NCI-H524 (cell line): ENCODE results near the gene TRMT44.
"Not testable (repeated sequence)": the region's sequence is repeated elsewhere in the genome, so short reads cannot be mapped to it uniquely, and the experiment has no call there.

Experiments used
- DNase-seq, 2 experiments: peaks; one replicate each; lab custom pipeline; 2025; lab: John Stamatoyannopoulos, UW

Gene TRMT44

GRCh38 chr4:8512510-8512909, 71.9 kb downstream of the TRMT44 start:
- DNase-seq, result no peak

- not testable (repeated sequence) for DNase-seq
These were observed 72.5 kb downstream of the TRMT44 start for GRCh38 chr4:8513080-8513479.

- no peak for DNase-seq
These were observed 73.4 kb downstream of the TRMT44 start for GRCh38 chr4:8513931-8514330.

- DNase-seq, result no peak
These were observed 73.8 kb downstream of the TRMT44 start for GRCh38 chr4:8514391-8514790.

DNA sequence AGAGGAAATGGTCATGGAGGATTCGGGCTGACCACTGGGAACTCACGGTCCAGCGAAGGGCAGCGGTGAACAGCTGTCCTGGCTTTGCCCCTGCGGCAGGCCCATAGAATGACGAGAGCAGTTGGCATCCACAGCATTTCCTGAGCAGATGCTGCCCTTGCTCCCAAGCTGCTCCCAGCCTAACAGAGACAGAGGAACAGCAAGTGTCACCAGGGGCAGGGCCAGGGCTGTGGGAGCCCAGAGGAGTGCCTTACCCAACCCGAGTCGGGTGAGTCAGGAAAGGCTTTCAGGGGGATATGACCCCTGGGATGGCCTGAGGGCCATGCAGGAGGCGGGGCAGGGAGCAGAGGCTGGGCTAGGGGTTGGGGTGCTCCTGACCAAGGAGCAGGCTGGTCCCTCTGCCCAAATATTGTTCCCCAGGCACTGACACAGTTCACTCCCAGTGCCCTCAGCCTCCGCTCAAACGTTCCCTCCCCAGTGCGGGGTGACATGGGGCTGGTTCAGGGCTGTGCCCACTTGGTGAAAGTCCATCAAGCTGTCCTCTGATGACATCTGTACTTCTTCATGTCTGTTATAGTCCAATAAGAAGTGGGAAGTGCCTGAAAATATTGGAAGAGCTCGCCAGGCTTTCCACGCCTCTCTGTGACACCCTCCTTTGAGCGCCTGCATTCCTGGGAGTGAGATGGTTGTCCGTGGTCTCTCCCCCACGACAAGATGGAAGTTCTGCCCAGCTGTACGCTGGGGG, 74.9 kb downstream of the TRMT44 start:
- peak; percentile 24 to 55 for DNase-seq

DNA sequence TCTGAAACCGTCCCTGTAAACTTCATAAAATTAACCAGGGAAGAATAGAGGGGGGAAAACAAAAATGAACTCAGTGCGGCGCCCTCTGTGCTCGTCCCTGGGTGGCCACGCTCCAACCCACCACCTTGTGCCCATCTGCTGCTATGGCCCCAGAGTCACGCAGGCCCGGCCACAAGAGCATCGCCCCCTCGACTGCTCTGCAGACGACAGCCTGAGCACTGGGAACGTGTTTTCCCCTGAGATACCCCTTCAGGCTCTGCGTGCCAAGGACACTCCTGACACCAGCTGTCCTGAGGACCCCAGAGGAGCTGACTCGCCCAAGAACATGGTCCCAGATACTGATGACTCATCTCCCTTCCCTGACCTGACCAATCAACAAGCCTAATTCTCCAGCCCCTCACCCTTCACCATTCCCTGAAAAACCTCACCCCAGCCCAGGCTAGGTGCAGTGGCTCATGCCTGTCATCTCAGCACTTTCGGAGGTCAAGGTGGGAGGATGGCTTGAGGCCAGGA, 75.5 kb downstream of the TRMT44 start:
- DNase-seq, result peak; percentile 38 to 71

- DNase-seq, result no peak
These were observed 76.5 kb downstream of the TRMT44 start for GRCh38 chr4:8516996-8517550.

DNA sequence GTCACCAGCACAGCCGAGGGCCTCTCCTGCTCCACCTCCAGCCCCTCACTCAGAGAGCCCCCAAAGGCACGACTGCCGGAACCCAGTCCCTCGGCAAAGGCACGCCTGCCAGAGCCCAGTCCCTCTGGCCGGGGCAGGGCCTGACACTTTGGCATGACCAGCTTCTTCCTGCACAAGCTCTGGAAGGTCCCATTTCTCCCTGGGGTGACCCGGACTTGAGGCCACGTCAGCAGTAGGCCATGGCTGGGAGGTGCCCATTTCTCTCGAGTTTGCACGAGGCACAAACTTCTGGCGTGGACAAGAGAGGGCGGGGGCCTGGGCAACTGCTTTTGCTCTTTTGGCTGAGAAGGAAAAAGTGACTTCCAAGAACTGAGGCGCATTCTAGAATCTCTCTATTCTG, 77.4 kb downstream of the TRMT44 start:
- DNase-seq, result no peak

GRCh38 chr4:8522160-8523120, 81.9 kb downstream of the TRMT44 start:
- DNase-seq, result no peak

- DNase-seq, result no peak
These were observed 82.6 kb downstream of the TRMT44 start for GRCh38 chr4:8523175-8523574.

GRCh38 chr4:8523766-8524165, 83.2 kb downstream of the TRMT44 start:
- peak in 1 of 2 experiments; percentile 15 for DNase-seq

DNA sequence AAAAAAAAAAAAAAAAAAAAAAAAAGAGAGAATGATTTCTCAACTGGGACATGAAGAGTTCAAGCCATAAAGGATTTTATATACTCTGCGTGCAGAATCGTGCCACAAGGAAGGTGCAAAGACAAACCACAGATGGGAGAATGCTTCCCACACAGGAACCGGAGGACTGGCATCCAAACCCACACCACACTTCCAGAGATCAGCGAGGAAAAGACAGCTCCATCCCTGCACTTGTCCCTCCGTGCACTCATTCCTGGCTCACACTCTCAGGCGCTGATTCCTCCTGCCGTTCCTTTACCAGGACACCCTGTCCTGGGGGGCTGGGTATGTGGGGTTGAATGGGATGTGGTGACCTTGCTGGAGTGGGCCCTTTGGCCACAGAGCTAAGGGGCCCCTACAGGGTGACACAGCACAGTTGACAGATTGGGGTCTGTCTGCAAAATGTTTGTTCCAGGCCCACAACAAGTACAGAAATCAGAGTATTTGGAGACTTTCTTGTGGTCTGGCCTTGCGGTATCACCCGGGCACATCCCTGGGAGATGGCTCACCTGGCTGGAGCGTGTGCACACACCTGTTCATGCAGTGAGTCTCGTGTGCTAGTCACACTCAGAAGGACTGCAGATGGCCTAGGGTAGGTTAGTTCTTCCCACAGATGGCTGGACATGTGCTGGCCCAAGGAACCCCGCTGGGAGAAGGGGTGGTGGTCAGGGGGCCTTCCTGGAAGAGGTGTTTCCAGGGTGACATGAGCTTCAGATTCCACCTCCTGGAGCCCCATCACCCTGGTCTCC, 84.2 kb downstream of the TRMT44 start:
- DNase-seq, result no peak

GRCh38 chr4:8525383-8526120, 85.0 kb downstream of the TRMT44 start:
- DNase-seq, result no peak
